Esophagus squamous epithelium (tissue), 5 donors: Measurements from ENCODE around the gene PPP2R5B. TPM values are rescaled to one million over a fixed set of nuclear protein-coding genes. Genes with fewer than 3 reads are reported as not detected.

ENCODE experiments used
- DNase-seq: peaks from one replicate; lab custom pipeline; 2025; lab: John Stamatoyannopoulos, UW
- H3K27ac ChIP-seq, 4 donors: fragments of 200-600 bp; sonication (generic); one replicate each; pipeline ENCODE4 v1.5.1; 2016 to 2019; ENCODE audit warnings: mild to moderate bottlenecking in 1 of 4
- H3K27me3 ChIP-seq, 4 donors: fragments of 200-600 bp; sonication (generic); 1 replicate in 3 of 4; 2 replicates in 1 of 4; pipeline versions ENCODE4 v1.5.1 to v1.6.0; 2017 to 2021; ENCODE audit warnings: antibody characterized with exemption in 1 of 4
- H3K36me3 ChIP-seq, 3 donors: fragments of 200-600 bp; sonication (generic); one replicate each; pipeline ENCODE4 v1.5.1; 2016 to 2019
- H3K4me1 ChIP-seq, 3 donors: fragments of 200-600 bp; sonication (generic); one replicate each; pipeline ENCODE4 v1.5.1; 2017 to 2019
- H3K4me3 ChIP-seq, 4 donors: fragments of 200-600 bp; sonication (generic); 1 replicate in 3 of 4; 2 replicates in 1 of 4; pipeline ENCODE4 v1.5.1; 2016 to 2019; ENCODE audit warnings: mild to moderate bottlenecking in 2 of 4, moderate library complexity in 1 of 4
- H3K9me3 ChIP-seq, 3 donors: fragments of 200-600 bp; sonication (generic); one replicate each; pipeline ENCODE4 v1.5.1; 2016 to 2019
- POLR2A ChIP-seq, 4 donors: fragments of 450-650 bp; IDR thresholded peaks; one replicate each; pipeline ENCODE4 v1.6.1; 2017; ENCODE audit warnings: antibody characterized with exemption in 4 of 4, mild to moderate bottlenecking in 4 of 4, moderate library complexity in 3 of 4
- WGBS, 2 donors: methylation state at CpG; one replicate each; pipeline ENCODE4 v1.1.5; 2018; 5-methylcytosine and 5-hydroxymethylcytosine counted together
- intact Hi-C: fragments of 100-400 bp; cut with DNase I; formaldehyde crosslinking; loops from one replicate; pipeline ENCODE4 v1.15.0; 2022
- total RNA-seq, 4 donors: library from RNA; depleted of rRNA; stranded (reverse); fragments of >200 nt; gene quantifications; one replicate each; pipeline ENCODE4 v1.1.0, GENCODE V29; 2016
- TF ChIP-seq, protein P1 (sequence below), 6 experiments: fragments of 450-650 bp in 4 of 6; fragments of 200-600 bp in 2 of 6; sonication (generic) in 2 of 6; IDR thresholded peaks; one replicate each; pipeline ENCODE4 v1.5.1; 2016 to 2019; ENCODE audit warnings: antibody characterized with exemption in 6 of 6, mild to moderate bottlenecking in 4 of 6, moderate library complexity in 4 of 6
- donor health status: DM: yes; HTN: yes; CAD: no.

Gene PPP2R5B
- total RNA-seq, 4 donors from 2014 or later, result 7.7 to 10.5 (median 8.6) TPM

DNA sequence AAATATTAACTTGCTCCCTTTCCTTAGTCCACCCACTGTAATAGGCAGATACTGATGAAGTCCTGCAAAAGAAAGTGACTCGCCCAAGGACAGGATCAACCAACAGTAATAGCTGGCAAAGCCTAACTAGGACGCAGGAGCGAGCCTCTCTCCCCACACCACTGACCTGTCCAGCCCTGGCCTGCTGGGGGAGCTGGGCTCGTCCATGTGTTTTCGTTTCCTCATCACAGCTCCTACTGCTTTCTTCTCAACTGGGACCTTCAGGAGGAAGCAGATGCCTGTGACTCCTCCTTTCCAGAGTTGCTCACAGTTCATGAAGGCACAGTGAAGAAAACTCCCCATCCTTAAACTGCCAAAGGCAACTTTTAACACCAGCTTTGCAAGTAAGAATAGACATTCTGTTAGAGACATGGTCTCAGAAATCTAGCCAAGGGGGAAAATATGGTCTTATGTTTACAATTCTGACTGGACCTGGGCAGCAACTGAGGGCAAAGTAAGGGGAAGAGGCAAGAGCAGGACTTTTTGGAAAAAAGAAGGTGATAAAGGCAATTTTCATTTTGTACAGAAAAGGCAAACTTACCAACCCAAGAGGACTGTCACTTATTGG is 22.8 kb downstream of the PPP2R5B start:
- Histone ChIP-seq H3K9me3 (no peaks in the 10 kb centered on the region), H3K4me1 (no peaks in the 10 kb centered on the region), H3K4me3 (no peak overlapping the region), H3K36me3 (no peaks in the 10 kb centered on the region), H3K27ac (no peak overlapping the region), H3K27me3 (peaks cover 0 to 4% (median 0%) of the 10 kb centered on the region in 4 donors)
- intact Hi-C loops, result no loop called here
- WGBS, 2 donors, result 50 to 65% methylated on average over 5 of the region's 5 CpGs
- no peak for TF ChIP-seq POLR2A (IDR thresholded peaks at IDR 0.05)
- TF ChIP-seq, protein P1, sequence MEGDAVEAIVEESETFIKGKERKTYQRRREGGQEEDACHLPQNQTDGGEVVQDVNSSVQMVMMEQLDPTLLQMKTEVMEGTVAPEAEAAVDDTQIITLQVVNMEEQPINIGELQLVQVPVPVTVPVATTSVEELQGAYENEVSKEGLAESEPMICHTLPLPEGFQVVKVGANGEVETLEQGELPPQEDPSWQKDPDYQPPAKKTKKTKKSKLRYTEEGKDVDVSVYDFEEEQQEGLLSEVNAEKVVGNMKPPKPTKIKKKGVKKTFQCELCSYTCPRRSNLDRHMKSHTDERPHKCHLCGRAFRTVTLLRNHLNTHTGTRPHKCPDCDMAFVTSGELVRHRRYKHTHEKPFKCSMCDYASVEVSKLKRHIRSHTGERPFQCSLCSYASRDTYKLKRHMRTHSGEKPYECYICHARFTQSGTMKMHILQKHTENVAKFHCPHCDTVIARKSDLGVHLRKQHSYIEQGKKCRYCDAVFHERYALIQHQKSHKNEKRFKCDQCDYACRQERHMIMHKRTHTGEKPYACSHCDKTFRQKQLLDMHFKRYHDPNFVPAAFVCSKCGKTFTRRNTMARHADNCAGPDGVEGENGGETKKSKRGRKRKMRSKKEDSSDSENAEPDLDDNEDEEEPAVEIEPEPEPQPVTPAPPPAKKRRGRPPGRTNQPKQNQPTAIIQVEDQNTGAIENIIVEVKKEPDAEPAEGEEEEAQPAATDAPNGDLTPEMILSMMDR (IDR thresholded peaks at IDR 0.05), result no peak
- DNase-seq, result no peak

DNA sequence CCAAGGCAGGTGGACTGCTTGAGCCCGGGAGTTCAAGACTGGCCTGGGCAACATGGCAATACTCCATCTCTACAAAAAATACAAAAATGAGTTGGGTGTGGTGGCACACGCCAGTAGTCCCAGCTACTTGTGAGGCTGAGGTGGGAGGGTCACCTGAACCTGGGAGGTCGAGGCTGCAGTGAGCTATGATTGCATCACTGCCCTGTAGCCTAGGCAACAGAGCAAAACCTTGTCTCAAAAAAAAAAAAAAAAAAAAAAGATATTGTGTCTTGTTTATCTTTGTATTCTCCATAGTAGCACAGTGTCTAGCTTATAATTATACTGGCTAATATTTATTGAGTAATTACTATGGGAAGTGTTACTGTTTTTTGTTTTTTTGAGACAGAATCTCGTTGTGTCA is 27.0 kb downstream of the PPP2R5B start:
- peaks cover 0 to 10% (median 0%) of the 10 kb centered on the region in 4 donors for H3K27me3 ChIP-seq
- no peak for DNase-seq
- no peak overlapping the region for H3K27ac ChIP-seq
- no peaks in the 10 kb centered on the region for H3K9me3 ChIP-seq
- no peak overlapping the region for H3K4me3 ChIP-seq
- H3K36me3 ChIP-seq, result no peaks in the 10 kb centered on the region
- intact Hi-C loops, result no loop called here
- 35 to 50% methylated on average over 3 of the region's 4 CpGs for WGBS, 2 donors
- H3K4me1 ChIP-seq, result no peaks in the 10 kb centered on the region
- TF ChIP-seq, protein P1 (IDR thresholded peaks at IDR 0.05), result no peak
- TF ChIP-seq POLR2A (IDR thresholded peaks at IDR 0.05), result no peak

DNA sequence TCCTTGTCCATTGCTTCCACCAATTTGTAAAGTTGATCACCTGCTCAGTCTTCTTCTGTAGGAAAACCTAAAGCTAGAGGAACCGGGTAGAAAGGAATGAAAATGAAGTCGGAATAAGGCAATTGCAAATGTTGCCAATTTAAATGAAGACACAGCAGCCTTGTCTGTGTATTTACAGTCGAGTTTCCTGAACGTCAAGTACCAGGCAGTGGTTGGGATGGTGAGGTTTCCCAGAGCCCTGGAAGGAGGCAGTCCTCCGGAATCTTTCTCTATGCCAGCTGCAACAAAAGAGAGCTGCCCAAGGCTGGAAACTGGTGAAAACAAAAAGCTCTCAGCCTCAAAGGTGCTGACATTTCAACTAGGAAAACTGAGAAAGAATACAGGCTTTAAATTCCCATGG is 29.7 kb downstream of the PPP2R5B start:
- Histone ChIP-seq H3K27me3 (peaks cover 0 to 10% (median 0%) of the 10 kb centered on the region in 4 donors), H3K4me3 (no peak overlapping the region), H3K27ac (no peak overlapping the region), H3K4me1 (no peaks in the 10 kb centered on the region), H3K9me3 (no peaks in the 10 kb centered on the region), H3K36me3 (no peaks in the 10 kb centered on the region)
- intact Hi-C loops, result no loop called here
- no peak for TF ChIP-seq POLR2A (IDR thresholded peaks at IDR 0.05)
- TF ChIP-seq, protein P1 (IDR thresholded peaks at IDR 0.05), result no peak
- 45 to 52% methylated on average over 5 of the region's 5 CpGs for WGBS, 2 donors
- DNase-seq, result no peak

DNA sequence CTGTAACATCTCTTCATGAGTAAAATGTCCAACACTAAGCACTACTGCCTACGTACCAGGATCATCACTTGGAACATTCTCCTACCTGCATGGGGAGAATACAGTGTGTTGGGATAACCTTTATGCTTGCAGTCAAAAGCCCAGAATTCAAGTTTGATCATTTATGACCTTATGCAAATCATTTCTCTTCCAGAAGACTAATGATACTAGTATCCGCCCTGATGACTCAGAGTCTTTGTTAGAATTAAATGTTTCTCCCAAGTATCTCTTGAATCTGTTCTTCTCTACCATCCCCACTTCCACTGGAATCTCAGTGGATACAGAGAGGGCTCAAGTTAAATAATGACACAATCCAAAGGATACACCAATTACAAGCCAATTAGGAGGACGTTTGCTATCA is 35.0 kb downstream of the PPP2R5B start:
- WGBS, 2 donors, result 27 to 40% methylated on average over 3 of the region's 3 CpGs
- H3K4me1 ChIP-seq, result peaks cover 0 to 6% (median 0%) of the 10 kb centered on the region in 3 donors
- H3K36me3 ChIP-seq, result no peaks in the 10 kb centered on the region
- no peaks in the 10 kb centered on the region for H3K27me3 ChIP-seq
- no peak overlapping the region for H3K27ac ChIP-seq
- no peak for DNase-seq
- no peak overlapping the region for H3K4me3 ChIP-seq
- intact Hi-C loops, result no loop called here
- TF ChIP-seq POLR2A (IDR thresholded peaks at IDR 0.05), result no peak
- TF ChIP-seq, protein P1 (IDR thresholded peaks at IDR 0.05), result no peak
- no peaks in the 10 kb centered on the region for H3K9me3 ChIP-seq

DNA sequence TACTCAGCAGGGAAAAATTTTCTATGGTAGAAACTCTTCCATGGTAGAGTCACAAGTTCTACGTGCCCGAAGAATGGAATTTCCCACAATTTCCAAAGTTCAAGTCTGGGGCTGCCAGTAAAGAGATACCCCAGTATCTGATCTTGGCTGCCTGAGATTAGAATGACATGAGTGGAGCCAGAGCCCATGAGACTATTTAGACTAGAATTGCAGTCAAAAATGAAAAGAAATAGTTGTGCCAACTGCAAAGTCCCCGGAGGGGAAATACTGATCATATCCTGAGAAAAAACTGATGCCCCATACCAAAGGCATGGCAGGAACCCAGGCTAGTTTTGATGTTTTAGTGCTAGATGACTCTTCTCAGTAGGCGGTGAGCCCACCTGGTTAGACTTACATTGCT is 36.2 kb downstream of the PPP2R5B start:
- intact Hi-C loops, result no loop called here
- Histone ChIP-seq H3K27ac (no peak overlapping the region), H3K4me1 (peaks cover 0 to 6% (median 0%) of the 10 kb centered on the region in 3 donors), H3K9me3 (no peaks in the 10 kb centered on the region), H3K4me3 (no peak overlapping the region), H3K36me3 (no peaks in the 10 kb centered on the region), H3K27me3 (no peaks in the 10 kb centered on the region)
- no peak for DNase-seq
- TF ChIP-seq POLR2A (IDR thresholded peaks at IDR 0.05), result no peak
- TF ChIP-seq, protein P1 (IDR thresholded peaks at IDR 0.05), result no peak
- 25 to 50% methylated on average over 4 of the region's 4 CpGs for WGBS, 2 donors
